GM12872 (cell line): ENCODE measurements around the gene NLRP13.

Experiments used
- TF ChIP-seq, protein P1 (sequence below): IDR thresholded peaks from 3 replicates; pipeline ENCODE4 v1.5.1; 2011; ENCODE audit warnings: low read depth, mild to moderate bottlenecking, low read length, moderate library complexity; ENCODE audit not compliant: insufficient read depth

Gene NLRP13

DNA sequence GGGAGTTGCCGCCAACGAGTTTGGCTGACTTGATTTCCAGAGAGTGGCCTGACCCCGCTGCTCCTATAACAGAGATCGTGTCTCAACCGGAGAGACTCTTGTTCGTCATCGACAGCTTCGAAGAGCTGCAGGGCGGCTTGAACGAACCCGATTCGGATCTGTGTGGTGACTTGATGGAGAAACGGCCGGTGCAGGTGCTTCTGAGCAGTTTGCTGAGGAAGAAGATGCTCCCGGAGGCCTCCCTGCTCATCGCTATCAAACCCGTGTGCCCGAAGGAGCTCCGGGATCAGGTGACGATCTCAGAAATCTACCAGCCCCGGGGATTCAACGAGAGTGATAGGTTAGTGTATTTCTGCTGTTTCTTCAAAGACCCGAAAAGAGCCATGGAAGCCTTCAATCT lies 74.2 kb downstream of the NLRP13 start:
- TF ChIP-seq, protein P1, sequence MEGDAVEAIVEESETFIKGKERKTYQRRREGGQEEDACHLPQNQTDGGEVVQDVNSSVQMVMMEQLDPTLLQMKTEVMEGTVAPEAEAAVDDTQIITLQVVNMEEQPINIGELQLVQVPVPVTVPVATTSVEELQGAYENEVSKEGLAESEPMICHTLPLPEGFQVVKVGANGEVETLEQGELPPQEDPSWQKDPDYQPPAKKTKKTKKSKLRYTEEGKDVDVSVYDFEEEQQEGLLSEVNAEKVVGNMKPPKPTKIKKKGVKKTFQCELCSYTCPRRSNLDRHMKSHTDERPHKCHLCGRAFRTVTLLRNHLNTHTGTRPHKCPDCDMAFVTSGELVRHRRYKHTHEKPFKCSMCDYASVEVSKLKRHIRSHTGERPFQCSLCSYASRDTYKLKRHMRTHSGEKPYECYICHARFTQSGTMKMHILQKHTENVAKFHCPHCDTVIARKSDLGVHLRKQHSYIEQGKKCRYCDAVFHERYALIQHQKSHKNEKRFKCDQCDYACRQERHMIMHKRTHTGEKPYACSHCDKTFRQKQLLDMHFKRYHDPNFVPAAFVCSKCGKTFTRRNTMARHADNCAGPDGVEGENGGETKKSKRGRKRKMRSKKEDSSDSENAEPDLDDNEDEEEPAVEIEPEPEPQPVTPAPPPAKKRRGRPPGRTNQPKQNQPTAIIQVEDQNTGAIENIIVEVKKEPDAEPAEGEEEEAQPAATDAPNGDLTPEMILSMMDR = no peak

DNA sequence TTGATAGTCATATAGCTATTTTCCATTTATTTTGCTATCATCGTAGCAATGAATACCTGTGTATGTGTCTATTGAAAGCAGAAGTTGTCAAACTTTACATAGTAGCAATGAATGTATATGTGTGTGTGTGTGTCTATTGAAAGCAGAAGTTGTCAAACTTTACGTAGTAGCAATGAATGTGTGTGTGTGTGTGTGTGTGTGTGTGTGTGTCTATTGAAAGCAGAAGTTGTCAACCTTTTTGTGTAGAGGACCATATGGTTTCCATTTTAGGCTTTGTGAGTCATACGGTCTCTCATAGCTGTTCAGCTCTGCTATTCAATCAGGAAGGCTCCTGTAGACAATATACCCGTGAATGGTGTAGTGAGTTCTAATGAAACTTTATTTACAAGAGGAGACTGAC lies 75.0 kb downstream of the NLRP13 start:
- TF ChIP-seq, protein P1 = no peak

DNA sequence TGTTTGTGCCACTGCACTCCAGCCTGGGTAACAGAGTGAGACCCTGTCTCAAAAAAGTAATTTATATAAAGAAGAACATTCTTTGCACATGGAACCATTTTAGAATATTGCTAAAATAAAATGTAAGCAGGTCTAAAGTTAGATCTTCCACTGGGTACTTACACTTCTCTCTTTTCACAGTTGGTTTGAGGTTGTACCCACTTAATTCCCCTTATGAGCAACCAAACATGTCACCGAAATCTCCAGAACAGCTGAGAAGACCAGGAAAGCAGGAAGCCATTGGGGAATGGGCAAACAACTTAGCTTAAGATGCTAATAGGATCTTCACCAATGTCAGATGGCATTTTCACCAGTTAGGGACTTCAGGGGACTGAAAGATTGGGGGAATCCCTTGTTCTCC lies 77.0 kb downstream of the NLRP13 start:
- TF ChIP-seq, protein P1 = no peak
